Measurements from ENCODE around the gene CYB561.

The CYB561 gene

DNA sequence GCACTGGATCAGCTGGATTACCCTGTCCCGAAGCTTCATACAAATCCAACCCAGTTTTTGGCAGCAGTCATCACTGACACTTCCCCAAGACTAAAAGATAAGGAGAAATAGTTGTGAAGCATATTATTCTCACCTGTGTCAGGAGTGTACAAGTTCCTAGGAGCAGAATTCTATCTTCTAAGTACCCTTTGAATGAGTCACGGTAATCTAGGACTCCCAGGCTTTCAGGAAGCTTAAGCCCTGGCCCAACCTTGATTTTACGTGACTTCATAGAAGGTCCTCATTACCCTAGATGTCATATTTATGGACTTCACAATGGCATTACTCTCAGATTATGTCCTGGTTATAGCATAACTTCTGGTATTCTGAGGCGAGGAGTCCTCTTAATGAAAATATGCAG is 31.9 kb downstream of the CYB561 start:
- TF ChIP-seq POLR2A (IDR thresholded peaks at IDR 0.05; ENCODE audit: low read depth, low read length) (no peak), POLR2AphosphoS5 (IDR thresholded peaks at IDR 0.05; ENCODE audit: low read depth, low read length) (no peak), TAF1 (IDR thresholded peaks at IDR 0.05; ENCODE audit: borderline replicate concordance, low read depth, low read length) (no peak)
- FAIRE-seq (no peak), DNase-seq (ENCODE audit: insufficient read length) (no peak)

- DNase-seq (ENCODE audit: insufficient read length) (no peak), FAIRE-seq (no peak)
- TF ChIP-seq TAF1 (IDR thresholded peaks at IDR 0.05; ENCODE audit: borderline replicate concordance, low read depth, low read length) (no peak), POLR2AphosphoS5 (IDR thresholded peaks at IDR 0.05; ENCODE audit: low read depth, low read length) (no peak), POLR2A (IDR thresholded peaks at IDR 0.05; ENCODE audit: low read depth, low read length) (no peak)
Observed at GRCh38 chr17:63413128-63413527, 33.0 kb downstream of the CYB561 start.

GRCh38 chr17:63412234-63412633 is 33.9 kb downstream of the CYB561 start:
- DNase-seq (ENCODE audit: insufficient read length) (no peak), FAIRE-seq (no peak)
- no peak for TF ChIP-seq POLR2A (IDR thresholded peaks at IDR 0.05; ENCODE audit: low read depth, low read length)
- TF ChIP-seq TAF1 (IDR thresholded peaks at IDR 0.05; ENCODE audit: borderline replicate concordance, low read depth, low read length), result no peak
- TF ChIP-seq POLR2AphosphoS5 (IDR thresholded peaks at IDR 0.05; ENCODE audit: low read depth, low read length), result no peak

DNA sequence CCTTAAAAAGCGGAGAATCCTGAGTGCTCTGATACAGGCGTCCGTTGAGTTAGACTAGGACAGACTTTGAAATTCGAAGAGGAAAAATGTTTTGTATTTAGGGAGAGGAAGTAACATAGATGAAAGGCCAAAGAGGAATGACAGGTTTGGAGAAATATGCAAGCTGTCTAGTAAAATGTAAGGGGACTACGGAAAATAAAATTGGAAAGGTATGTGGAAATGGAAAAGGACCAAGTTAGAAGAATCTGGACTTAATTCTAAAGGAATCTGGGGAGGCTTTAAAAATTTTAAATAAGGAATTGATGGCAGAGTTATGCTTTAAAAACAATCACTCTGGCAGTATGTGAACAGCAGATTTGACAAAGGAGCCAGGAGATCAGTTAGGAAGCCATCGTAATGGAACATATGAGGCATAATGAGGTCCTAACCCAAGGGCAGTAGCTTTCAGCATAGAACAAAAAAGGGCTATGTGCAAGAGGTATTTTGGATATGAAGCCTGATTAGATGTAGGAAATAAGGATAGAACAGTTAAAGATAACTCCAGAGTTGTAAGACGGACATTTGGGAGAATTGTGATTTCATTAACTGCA is 38.3 kb downstream of the CYB561 start:
- TF ChIP-seq TAF1 (IDR thresholded peaks at IDR 0.05; ENCODE audit: borderline replicate concordance, low read depth, low read length) (no peak), POLR2A (IDR thresholded peaks at IDR 0.05; ENCODE audit: low read depth, low read length) (no peak), POLR2AphosphoS5 (IDR thresholded peaks at IDR 0.05; ENCODE audit: low read depth, low read length) (no peak)

DNA sequence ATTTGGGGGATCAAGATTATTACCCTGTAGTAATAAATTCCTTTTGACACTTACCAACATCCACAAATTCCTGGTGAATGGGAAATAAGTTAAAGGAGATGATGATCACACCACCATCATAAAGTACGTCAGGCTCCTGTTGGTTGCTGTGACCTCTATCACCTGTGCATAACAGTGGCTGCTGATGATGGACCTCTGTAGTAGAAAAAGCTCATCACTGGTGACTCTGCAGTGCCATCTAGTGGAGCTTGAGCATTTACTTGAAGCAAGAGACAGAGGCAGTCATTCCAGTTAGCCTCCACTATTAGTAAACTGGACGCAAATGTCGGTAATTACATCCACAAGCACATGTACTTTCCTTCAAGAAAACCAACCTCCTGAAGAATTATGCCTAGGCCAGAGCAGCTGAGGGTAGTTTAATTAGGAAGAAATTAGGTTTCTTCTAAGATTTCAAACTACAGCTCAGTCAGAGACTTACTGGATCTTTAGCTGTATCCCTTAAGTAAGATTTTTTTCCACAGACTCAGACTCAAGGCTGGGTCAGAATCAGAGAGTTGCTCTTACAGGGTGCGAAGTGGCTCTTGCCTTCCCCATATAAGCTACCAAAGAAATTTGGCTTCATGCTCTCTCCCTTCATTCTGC is 39.3 kb downstream of the CYB561 start:
- FAIRE-seq, result peak; percentile 79
- DNase-seq (ENCODE audit: insufficient read length), result no peak
- TF ChIP-seq TAF1 (IDR thresholded peaks at IDR 0.05; ENCODE audit: borderline replicate concordance, low read depth, low read length) (no peak), POLR2AphosphoS5 (IDR thresholded peaks at IDR 0.05; ENCODE audit: low read depth, low read length) (no peak), POLR2A (IDR thresholded peaks at IDR 0.05; ENCODE audit: low read depth, low read length) (no peak)

More for the DNA sequence above, 38.3 kb downstream of the CYB561 start:
- FAIRE-seq (no peak), DNase-seq (ENCODE audit: insufficient read length) (no peak)

DNA sequence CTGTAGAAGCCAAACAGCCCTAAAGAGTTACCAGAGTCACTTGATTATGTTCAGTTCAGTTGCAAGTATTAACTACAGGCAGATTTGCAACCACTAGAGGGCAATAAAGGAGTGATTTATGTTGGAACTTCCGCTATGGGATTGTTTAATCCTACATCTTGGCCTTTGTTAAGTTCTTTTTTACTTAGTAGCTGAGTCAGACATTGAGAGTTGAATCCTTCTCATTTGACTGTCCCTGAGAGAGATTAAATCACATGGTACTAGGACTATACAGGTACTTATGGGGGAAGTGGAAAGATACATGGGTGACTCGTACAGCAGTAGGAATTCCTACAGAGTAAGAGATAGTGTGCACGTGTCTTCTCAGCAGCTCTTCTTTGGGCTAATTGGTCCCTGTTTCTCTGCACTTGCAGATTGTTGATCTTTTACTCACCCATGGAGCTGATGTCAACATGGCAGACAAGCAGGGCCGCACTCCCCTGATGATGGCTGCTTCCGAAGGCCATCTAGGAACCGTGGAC is 40.3 kb downstream of the CYB561 start:
- DNase-seq (ENCODE audit: insufficient read length) (no peak), FAIRE-seq (peak; percentile 82)
- no peak for TF ChIP-seq POLR2A (IDR thresholded peaks at IDR 0.05; ENCODE audit: low read depth, low read length)
- no peak for TF ChIP-seq TAF1 (IDR thresholded peaks at IDR 0.05; ENCODE audit: borderline replicate concordance, low read depth, low read length)
- TF ChIP-seq POLR2AphosphoS5 (IDR thresholded peaks at IDR 0.05; ENCODE audit: low read depth, low read length), result no peak

- FAIRE-seq (no peak), DNase-seq (ENCODE audit: insufficient read length) (no peak)
- no peak for TF ChIP-seq POLR2A (IDR thresholded peaks at IDR 0.05; ENCODE audit: low read depth, low read length)
- TF ChIP-seq POLR2AphosphoS5 (IDR thresholded peaks at IDR 0.05; ENCODE audit: low read depth, low read length), result no peak
- no peak for TF ChIP-seq TAF1 (IDR thresholded peaks at IDR 0.05; ENCODE audit: borderline replicate concordance, low read depth, low read length)
Observed at GRCh38 chr17:63405020-63405419, 41.1 kb downstream of the CYB561 start.

DNA sequence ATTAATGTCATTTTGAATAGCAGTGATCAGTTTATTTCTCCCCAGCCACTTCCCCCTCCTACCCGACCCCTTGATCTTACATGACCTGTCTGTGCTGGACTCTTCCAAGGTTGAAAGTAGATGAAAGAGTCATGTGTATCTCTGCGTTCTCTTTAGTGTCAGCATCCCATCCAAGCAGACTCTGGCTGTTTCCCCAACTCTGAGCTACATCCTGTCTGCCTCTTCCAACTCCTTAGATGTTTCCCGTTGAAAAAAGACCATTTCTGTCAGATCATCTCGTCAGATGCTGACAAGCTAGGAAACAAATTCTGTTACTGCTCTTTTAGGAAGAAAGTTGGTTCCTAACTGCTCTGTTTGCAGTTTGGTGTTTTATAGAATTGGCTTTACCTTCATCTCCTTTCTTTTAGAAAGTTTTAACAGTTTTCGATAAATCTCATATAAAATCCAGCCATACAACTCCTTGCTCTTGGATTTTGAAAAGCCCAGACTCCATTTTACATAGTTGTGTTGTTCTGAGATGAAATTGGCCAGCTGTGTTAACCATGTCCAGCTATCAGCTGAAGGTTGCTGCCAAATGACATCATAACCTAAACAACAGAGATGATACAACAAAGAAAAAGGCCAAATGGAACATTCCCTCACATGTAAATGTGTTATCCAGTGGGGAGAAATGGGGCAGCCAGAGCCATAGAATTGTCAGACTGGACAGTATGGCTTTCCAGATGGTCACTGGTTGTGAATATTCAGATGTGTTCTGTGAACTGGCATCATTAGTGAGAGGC is 43.5 kb downstream of the CYB561 start:
- TF ChIP-seq POLR2AphosphoS5 (IDR thresholded peaks at IDR 0.05; ENCODE audit: low read depth, low read length), result no peak
- TF ChIP-seq TAF1 (IDR thresholded peaks at IDR 0.05; ENCODE audit: borderline replicate concordance, low read depth, low read length), result no peak
- no peak for TF ChIP-seq POLR2A (IDR thresholded peaks at IDR 0.05; ENCODE audit: low read depth, low read length)
- DNase-seq (ENCODE audit: insufficient read length) (no peak), FAIRE-seq (no peak)

DNA sequence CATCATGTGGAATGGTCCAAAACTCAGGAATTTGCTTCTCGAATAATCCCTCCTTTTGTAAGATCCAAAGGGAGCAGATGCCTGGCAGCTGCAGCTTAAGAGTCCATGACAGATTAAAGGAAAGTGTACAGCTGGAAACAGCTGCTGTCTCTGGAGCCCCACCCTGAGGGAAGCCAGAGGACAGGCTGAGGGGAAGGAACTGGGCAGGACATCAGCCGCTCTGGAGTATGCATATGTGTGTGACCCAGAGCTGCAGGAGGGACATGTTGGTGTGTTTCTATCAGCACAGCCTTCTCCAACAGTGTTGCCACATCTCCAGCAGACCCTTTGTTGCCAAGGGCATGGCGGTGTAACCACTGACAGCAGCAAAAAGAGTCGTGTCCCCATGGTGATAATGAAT is 46.2 kb downstream of the CYB561 start:
- DNase-seq (ENCODE audit: insufficient read length) (no peak), FAIRE-seq (no peak)
- TF ChIP-seq TAF1 (IDR thresholded peaks at IDR 0.05; ENCODE audit: borderline replicate concordance, low read depth, low read length) (no peak), POLR2A (IDR thresholded peaks at IDR 0.05; ENCODE audit: low read depth, low read length) (no peak), POLR2AphosphoS5 (IDR thresholded peaks at IDR 0.05; ENCODE audit: low read depth, low read length) (no peak)

- no peak for FAIRE-seq
- DNase-seq (ENCODE audit: insufficient read length), result no peak
- no peak for TF ChIP-seq TAF1 (IDR thresholded peaks at IDR 0.05; ENCODE audit: borderline replicate concordance, low read depth, low read length)
- no peak for TF ChIP-seq POLR2AphosphoS5 (IDR thresholded peaks at IDR 0.05; ENCODE audit: low read depth, low read length)
- no peak for TF ChIP-seq POLR2A (IDR thresholded peaks at IDR 0.05; ENCODE audit: low read depth, low read length)
Observed at GRCh38 chr17:63399316-63399715, 46.8 kb downstream of the CYB561 start.

DNA sequence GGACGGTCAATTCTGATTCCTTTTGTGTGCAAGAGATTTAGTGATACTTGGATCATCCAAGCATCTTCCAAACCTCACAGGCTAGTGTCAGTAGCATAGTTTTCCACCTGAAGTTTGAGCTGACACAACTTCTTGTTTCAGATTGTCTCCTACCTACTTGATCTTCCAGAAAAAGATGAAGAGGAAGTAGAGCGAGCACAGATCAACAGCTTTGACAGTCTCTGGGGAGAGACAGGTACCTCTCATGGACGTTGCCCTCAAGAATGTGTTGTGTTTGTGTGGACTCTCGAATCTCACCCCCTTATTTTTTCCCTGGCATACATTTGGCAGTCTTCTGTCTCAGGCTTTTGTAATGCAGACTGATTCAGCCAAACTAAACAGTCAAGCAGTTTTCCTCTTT is 47.4 kb downstream of the CYB561 start:
- DNase-seq (ENCODE audit: insufficient read length), result no peak
- no peak for FAIRE-seq
- TF ChIP-seq POLR2AphosphoS5 (IDR thresholded peaks at IDR 0.05; ENCODE audit: low read depth, low read length) (no peak), POLR2A (IDR thresholded peaks at IDR 0.05; ENCODE audit: low read depth, low read length) (no peak), TAF1 (IDR thresholded peaks at IDR 0.05; ENCODE audit: borderline replicate concordance, low read depth, low read length) (no peak)

All from GM12892 (cell line).